SK-N-SH (cell line): Measurements from ENCODE around the gene GAPVD1. TPM values are rescaled to one million over a fixed set of nuclear protein-coding genes. Genes with fewer than 3 reads are reported as not detected.

Source experiments
- CTCF ChIA-PET: fragments of 300-600, 350-600 bp; formaldehyde crosslinking; extraction: SDS; loops from one replicate; lab custom pipeline; 2021; lab: Yijun Ruan, JAX
- POLR2A ChIA-PET: fragments of 350-600 bp; sonication (Branson Sonifier 250); formaldehyde crosslinking; extraction: SDS; loops from one replicate; lab custom pipeline; 2020; ENCODE audit warnings: antibody characterized with exemption, inconsistent platforms; lab: Yijun Ruan, JAX
- DNase-seq: peaks from one replicate; pipeline ENCODE4 v3.0.0; 2012
- H2AFZ ChIP-seq: fragments of 200-600 bp; sonication (generic); 2 replicates; pipeline ENCODE4 v1.8.1; 2016; ENCODE audit warnings: antibody characterized with exemption, mild to moderate bottlenecking, low read depth
- H3F3A ChIP-seq: fragments of 200-600 bp; sonication (generic); replicated peaks from 2 replicates; pipeline ENCODE3; 2016; ENCODE audit warnings: antibody characterized with exemption, mild to moderate bottlenecking; ENCODE audit not compliant: insufficient read depth
- H3K27ac ChIP-seq, 2 experiments: fragments of 200-500 bp in 1 of 2; fragments of 200-600 bp in 1 of 2; sonication (Bioruptor generic) in 1 of 2; sonication (generic), shearing (Covaris generic) in 1 of 2; 2 replicates each; pipeline versions ENCODE4 v1.5.1 to v1.6.1; 2014 to 2016; ENCODE audit warnings: low read depth in 2 of 2, inconsistent platforms in 1 of 2, low read length in 1 of 2, mild to moderate bottlenecking in 1 of 2, mixed read lengths in 1 of 2
- H3K27me3 ChIP-seq: fragments of 200-600 bp; sonication (generic), shearing (Covaris generic); 2 replicates; pipeline ENCODE4 v1.6.1; 2016; ENCODE audit warnings: mixed run types; ENCODE audit not compliant: insufficient read depth
- H3K36me3 ChIP-seq, 2 experiments: fragments of 200-500 bp in 1 of 2; fragments of 200-600 bp in 1 of 2; sonication (Bioruptor generic) in 1 of 2; sonication (generic) in 1 of 2; replicated peaks in 1 of 2; 2 replicates each; pipeline versions ENCODE3 to v1.5.1; 2014 to 2016; ENCODE audit warnings: low read length in 1 of 2, mild to moderate bottlenecking in 1 of 2; ENCODE audit not compliant: insufficient read depth in 2 of 2, control insufficient read depth in 1 of 2
- H3K4me1 ChIP-seq, 2 experiments: fragments of 200-500 bp in 1 of 2; fragments of 200-600 bp in 1 of 2; sonication (Bioruptor generic) in 1 of 2; sonication (generic), shearing (Covaris generic) in 1 of 2; 2 replicates each; pipeline versions ENCODE4 v1.5.1 to v1.6.1; 2014 to 2016; ENCODE audit warnings: low read depth in 1 of 2, low read length in 1 of 2, mixed run types in 1 of 2; ENCODE audit not compliant: insufficient read depth in 2 of 2, control insufficient read depth in 1 of 2
- H3K4me2 ChIP-seq: fragments of 200-600 bp; sonication (generic), shearing (Covaris generic); 2 replicates; pipeline ENCODE4 v1.6.1; 2017; ENCODE audit warnings: mixed run types
- H3K4me3 ChIP-seq, 2 experiments: fragments of 200-500 bp in 1 of 2; fragments of 200-600 bp in 1 of 2; sonication (Bioruptor generic) in 1 of 2; sonication (generic), shearing (Covaris generic) in 1 of 2; 2 replicates each; pipeline versions ENCODE4 v1.5.1 to v1.8.1; 2014 to 2016; ENCODE audit warnings: low read depth in 2 of 2, inconsistent platforms in 1 of 2, low read length in 1 of 2, mild to moderate bottlenecking in 1 of 2, mixed read lengths in 1 of 2, moderate library complexity in 1 of 2
- H3K79me2 ChIP-seq: fragments of 200-600 bp; sonication (generic); 2 replicates; pipeline ENCODE4 v1.8.1; 2017; ENCODE audit warnings: mild to moderate bottlenecking; ENCODE audit not compliant: insufficient read depth
- H3K9ac ChIP-seq: fragments of 200-600 bp; sonication (generic); 2 replicates; pipeline ENCODE4 v1.6.1; 2017; ENCODE audit warnings: mixed run types
- H3K9me2 ChIP-seq: fragments of 200-600 bp; sonication (generic); 2 replicates; pipeline ENCODE4 v1.6.1; 2017; ENCODE audit warnings: mixed run types
- H3K9me3 ChIP-seq: fragments of 200-600 bp; sonication (generic); 2 replicates; pipeline ENCODE4 v1.6.1; 2017; ENCODE audit warnings: mixed run types, mild to moderate bottlenecking, moderate library complexity
- H4K20me1 ChIP-seq: fragments of 200-600 bp; sonication (generic); 2 replicates; pipeline ENCODE4 v1.6.1; 2017; ENCODE audit warnings: mild to moderate bottlenecking, mixed run types; ENCODE audit not compliant: insufficient read depth
- ELF1 ChIP-seq: IDR thresholded peaks from 2 replicates; pipeline ENCODE4 v1.4.0; 2012
- FOSL2 ChIP-seq: IDR thresholded peaks from 2 replicates; pipeline ENCODE4 v1.4.0; 2012; ENCODE audit warnings: low read depth, mild to moderate bottlenecking, moderate library complexity, borderline replicate concordance
- FOXM1 ChIP-seq: IDR thresholded peaks from 2 replicates; pipeline ENCODE4 v1.4.0; 2012; ENCODE audit warnings: low read depth, mild to moderate bottlenecking
- GABPA ChIP-seq: IDR thresholded peaks from 2 replicates; pipeline ENCODE4 v1.4.0; 2012; ENCODE audit warnings: low read depth, mild to moderate bottlenecking
- IRF3 ChIP-seq: fragments of 150-350 bp; IDR thresholded peaks from 2 replicates; pipeline ENCODE4 v1.6.1; 2016; ENCODE audit warnings: mild to moderate bottlenecking, low read depth, low read length
- JUND ChIP-seq: IDR thresholded peaks from 2 replicates; pipeline ENCODE4 v1.4.0; 2012
- MAX ChIP-seq: IDR thresholded peaks from 2 replicates; pipeline ENCODE4 v1.4.0; 2012; ENCODE audit warnings: low read depth
- MXI1 ChIP-seq: IDR thresholded peaks from 2 replicates; pipeline ENCODE4 v1.6.1; 2012; ENCODE audit warnings: mild to moderate bottlenecking, low read depth, low read length, improper control_type of control experiment
- POLR2AphosphoS5 ChIP-seq: IDR thresholded peaks from 2 replicates; pipeline ENCODE4 v1.6.1; 2012; ENCODE audit warnings: low read depth, low read length
- RFX5 ChIP-seq: IDR thresholded peaks from 2 replicates; pipeline ENCODE4 v1.6.1; 2012; ENCODE audit warnings: mild to moderate bottlenecking, improper control_type of control experiment, low read length
- RXRA ChIP-seq: IDR thresholded peaks from 2 replicates; pipeline ENCODE4 v1.4.0; 2012; ENCODE audit warnings: low read depth, mild to moderate bottlenecking, borderline replicate concordance
- TAF1 ChIP-seq: IDR thresholded peaks from 2 replicates; pipeline ENCODE4 v1.6.1; 2012; ENCODE audit warnings: low read depth, mild to moderate bottlenecking, low read length, moderate library complexity, borderline replicate concordance
- TEAD4 ChIP-seq: IDR thresholded peaks from 2 replicates; pipeline ENCODE4 v1.4.0; 2012; ENCODE audit warnings: mild to moderate bottlenecking, borderline replicate concordance; ENCODE audit not compliant: insufficient read depth
- USF1 ChIP-seq: IDR thresholded peaks from 2 replicates; pipeline ENCODE4 v1.4.0; 2012; ENCODE audit warnings: low read depth, borderline replicate concordance
- USF2 ChIP-seq: fragments of 150-350 bp; IDR thresholded peaks from 2 replicates; pipeline ENCODE4 v1.6.1; 2017; ENCODE audit warnings: antibody characterized with exemption, low read length, low read depth, borderline replicate concordance
- WGBS: methylation state at CpG from one replicate; pipeline ENCODE4 v1.1.6; 2017; ENCODE audit warnings: low lambda C conversion rate; 5-methylcytosine and 5-hydroxymethylcytosine counted together
- polyA plus RNA-seq, 3 experiments: library from polyadenylated mRNA; depleted of rRNA; stranded (reverse); fragments of >200 nt; gene quantifications; 2 replicates each; pipeline ENCODE4 v1.2.3, GENCODE V29; 2012

The GAPVD1 gene
- polyA plus RNA-seq, 1 of the 3 experiments (the other 2 are of a cell fraction) = 10.5 TPM

DNA sequence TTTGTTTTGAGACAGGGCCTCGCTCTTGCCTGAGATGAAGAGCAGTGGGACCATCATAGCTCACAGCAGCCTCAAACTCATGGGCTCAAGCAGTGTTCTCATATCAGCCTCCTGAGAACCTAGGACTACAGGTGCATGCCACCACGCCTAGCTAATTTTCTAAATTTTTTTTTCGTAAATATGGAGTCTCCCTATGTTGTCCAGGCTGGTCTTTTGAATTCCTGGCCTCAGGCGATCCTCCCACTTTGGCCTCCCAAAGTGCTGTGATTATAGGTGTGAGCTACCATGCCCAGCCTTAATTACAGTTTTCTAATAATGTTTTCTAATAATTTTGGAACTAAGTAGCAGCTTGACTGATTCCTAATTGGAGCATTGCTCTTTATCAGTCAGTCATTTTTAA is 15.1 kb downstream of the GAPVD1 start:
- Histone ChIP-seq H2AFZ (no peak overlapping the region), H4K20me1 (peaks cover 33% of the 10 kb centered on the region), H3K4me3 (no peak overlapping the region), H3K9me3 (no peaks in the 10 kb centered on the region), H3K79me2 (peaks cover 99% of the 10 kb centered on the region), H3K27me3 (no peaks in the 10 kb centered on the region), H3K27ac (no peak overlapping the region), H3K4me1 (peaks cover 0 to 6% of the 10 kb centered on the region in 2 experiments; a peak in 1 of 4 replicates), H3K9me2 (no peaks in the 10 kb centered on the region), H3K9ac (no peak overlapping the region), H3F3A (peaks cover 7% of the 10 kb centered on the region), H3K4me2 (no peak overlapping the region), H3K36me3 (no peaks in the 10 kb centered on the region)
- DNase-seq = no peak
- ChIA-PET POLR2A (interaction anchor here (1.0 kb wide), 1 partner anchor 36 kb away, joined by 3 read pairs; no protein-coding TSS in a partner anchor), CTCF (no interaction called here)
- WGBS = 97% methylated on average over 4 of the region's 4 CpGs
- TF ChIP-seq MXI1 (no peak), TAF1 (no peak)

DNA sequence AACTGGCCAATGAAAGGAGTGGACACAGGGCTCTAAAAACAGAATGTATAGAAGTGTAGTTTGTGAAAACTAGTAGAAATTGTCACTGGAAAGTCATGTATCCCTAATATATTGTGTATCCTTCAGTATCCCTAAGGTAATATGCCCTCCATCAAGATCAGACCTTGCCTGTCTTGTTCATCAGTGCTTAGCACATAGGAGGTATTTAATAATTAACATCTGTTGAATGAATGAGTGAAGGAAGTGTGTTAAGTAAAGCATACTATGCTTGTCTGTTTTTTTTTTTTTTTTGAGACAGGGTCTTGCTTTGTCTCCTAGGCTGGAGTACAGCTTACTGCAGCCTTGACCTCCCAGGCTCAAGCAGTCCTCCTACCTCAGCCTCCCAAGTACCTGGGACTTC is 15.8 kb downstream of the GAPVD1 start:
- H4K20me1 ChIP-seq = peaks cover 33% of the 10 kb centered on the region
- no peaks in the 10 kb centered on the region for H3K9me2 ChIP-seq
- ChIA-PET CTCF (no interaction called here), POLR2A (no interaction called here)
- peaks cover 0 to 5% of the 10 kb centered on the region in 2 experiments; a peak in 1 of 4 replicates for H3K4me1 ChIP-seq
- no peak overlapping the region for H3K27ac ChIP-seq
- no peaks in the 10 kb centered on the region for H3K36me3 ChIP-seq
- no peak for DNase-seq
- TF ChIP-seq GABPA (no peak), FOSL2 (no peak), POLR2AphosphoS5 (no peak), RXRA (no peak), IRF3 (no peak), MAX (no peak), ELF1 (no peak)
- H3K9me3 ChIP-seq = no peaks in the 10 kb centered on the region
- H3K79me2 ChIP-seq = peaks cover 98% of the 10 kb centered on the region
- no peak overlapping the region for H3K9ac ChIP-seq
- peaks cover 5% of the 10 kb centered on the region for H3F3A ChIP-seq
- H3K4me3 ChIP-seq = no peak overlapping the region
- no peak overlapping the region for H3K4me2 ChIP-seq
- no peaks in the 10 kb centered on the region for H3K27me3 ChIP-seq
- no peak overlapping the region for H2AFZ ChIP-seq

DNA sequence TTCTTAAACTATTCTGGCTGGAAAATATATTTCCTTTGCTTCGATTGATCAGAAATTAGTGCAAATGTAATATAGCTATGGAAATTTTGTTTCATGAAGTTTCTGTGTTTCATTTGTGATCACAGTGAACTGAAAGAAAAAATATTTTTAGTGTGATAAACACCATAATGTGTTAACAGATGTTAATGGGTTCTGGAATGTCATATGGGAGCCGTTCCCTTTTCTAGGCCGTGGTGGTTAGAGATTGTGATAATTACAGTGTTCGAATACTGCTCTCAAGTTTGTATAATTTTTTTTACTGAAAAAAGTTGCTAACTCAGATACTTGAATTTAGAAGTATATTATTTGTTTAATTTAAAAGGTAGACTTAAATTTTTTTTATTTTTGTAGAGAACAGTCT is 19.3 kb downstream of the GAPVD1 start:
- TF ChIP-seq MXI1 (no peak), TEAD4 (no peak), RXRA (no peak), RFX5 (no peak), USF1 (no peak), FOSL2 (no peak), IRF3 (no peak), USF2 (no peak), POLR2AphosphoS5 (no peak), JUND (no peak), FOXM1 (no peak)
- H3K79me2 ChIP-seq = peaks cover 96% of the 10 kb centered on the region
- POLR2A ChIA-PET = no interaction called here
- no peaks in the 10 kb centered on the region for H3F3A ChIP-seq
- H3K4me1 ChIP-seq = no peaks in the 10 kb centered on the region
- no peaks in the 10 kb centered on the region for H3K27me3 ChIP-seq
- no peak overlapping the region for H3K4me2 ChIP-seq
- no peaks in the 10 kb centered on the region for H3K9me3 ChIP-seq
- CTCF ChIA-PET = interaction anchor here (0.7 kb wide), 1 partner anchor 20 kb away, joined by 3 read pairs; the partner anchor contains the start of gene GAPVD1
- no peak overlapping the region for H3K4me3 ChIP-seq
- no peaks in the 10 kb centered on the region for H3K9me2 ChIP-seq
- H2AFZ ChIP-seq = no peak overlapping the region
- WGBS = 92% methylated on average over 4 of the region's 4 CpGs
- no peak overlapping the region for H3K27ac ChIP-seq
- no peaks in the 10 kb centered on the region for H3K36me3 ChIP-seq
- H3K9ac ChIP-seq = no peak overlapping the region
- H4K20me1 ChIP-seq = peaks cover 28% of the 10 kb centered on the region
- DNase-seq = no peak
